ENCODE data around the gene DDX1. TPM values are rescaled to one million over a fixed set of nuclear protein-coding genes. Genes with fewer than 3 reads are reported as not detected.

The DDX1 gene
- total RNA-seq, 1 experiment from 2014 or later, result 131 TPM

Other genes with a start within 250 kb of the DDX1 start
- 31.1 and 45.1 TPM in 2 replicates for gene NBAS, start 30.5 kb upstream of the DDX1 start, total RNA-seq (2014; rRNA removed; shearing (Covaris generic))

Measured in G401 (cell line).